A549 (cell line): ENCODE results near the gene HOXA5.

Experiments used
- BHLHE40 ChIP-seq: IDR thresholded peaks from 2 replicates; pipeline ENCODE4 v1.6.1; 2012; ENCODE audit warnings: low read depth, low read length, inconsistent platforms
- CBX8 ChIP-seq: fragments of 200-600 bp; sonication (generic); IDR thresholded peaks from 2 replicates; pipeline ENCODE4 v1.6.1; 2016
- CEBPB ChIP-seq, 2 experiments: fragments of >200 bp in 1 of 2; sonication (Bioruptor Twin) in 1 of 2; formaldehyde crosslinking in 1 of 2; IDR thresholded peaks; 2 replicates each; pipeline ENCODE4 v1.6.1; 2012 to 2016
- ELK1 ChIP-seq: fragments of 150-350 bp; IDR thresholded peaks from 2 replicates; pipeline ENCODE4 v1.6.1; 2014; ENCODE audit warnings: low read depth, mild to moderate bottlenecking, low read length
- EP300 ChIP-seq, 2 experiments: fragments of >200 bp; sonication (Bioruptor Twin); formaldehyde crosslinking; IDR thresholded peaks; 2 replicates in 1 of 2; 3 replicates in 1 of 2; pipeline ENCODE4 v1.6.1; 2016 to 2017
- KDM5A ChIP-seq: fragments of 200-600 bp; sonication (generic); IDR thresholded peaks from 2 replicates; pipeline ENCODE4 v1.6.1; 2016; ENCODE audit warnings: antibody characterized with exemption, mild to moderate bottlenecking
- MAZ ChIP-seq: fragments of 150-350 bp; IDR thresholded peaks from 2 replicates; pipeline ENCODE4 v1.6.1; 2014; ENCODE audit warnings: antibody characterized with exemption, low read depth, low read length, borderline replicate concordance
- NFE2L2 ChIP-seq: fragments of 150-350 bp; conservative IDR thresholded peaks from 2 replicates; pipeline ENCODE4 v1.6.1; 2014; ENCODE audit warnings: low read length
- POLR2A ChIP-seq: IDR thresholded peaks from 2 replicates; pipeline ENCODE4 v1.6.1; 2012; ENCODE audit warnings: mild to moderate bottlenecking, low read length
- SMC3 ChIP-seq: fragments of >200 bp; sonication (Bioruptor Twin); formaldehyde crosslinking; IDR thresholded peaks from 3 replicates; pipeline ENCODE4 v1.6.1; 2018; ENCODE audit warnings: inconsistent platforms
- TF ChIP-seq, protein P1 (sequence below): fragments of >200 bp; sonication (Bioruptor Twin); formaldehyde crosslinking; IDR thresholded peaks from 3 replicates; pipeline ENCODE4 v1.5.1; 2016
- TF ChIP-seq, protein P2 (sequence below): fragments of 250-450 bp; sonication (Bioruptor Pico); IDR thresholded peaks from 2 replicates; pipeline ENCODE4 v1.5.0; 2021; ENCODE audit warnings: mild to moderate bottlenecking, moderate library complexity, borderline replicate concordance

DNA sequence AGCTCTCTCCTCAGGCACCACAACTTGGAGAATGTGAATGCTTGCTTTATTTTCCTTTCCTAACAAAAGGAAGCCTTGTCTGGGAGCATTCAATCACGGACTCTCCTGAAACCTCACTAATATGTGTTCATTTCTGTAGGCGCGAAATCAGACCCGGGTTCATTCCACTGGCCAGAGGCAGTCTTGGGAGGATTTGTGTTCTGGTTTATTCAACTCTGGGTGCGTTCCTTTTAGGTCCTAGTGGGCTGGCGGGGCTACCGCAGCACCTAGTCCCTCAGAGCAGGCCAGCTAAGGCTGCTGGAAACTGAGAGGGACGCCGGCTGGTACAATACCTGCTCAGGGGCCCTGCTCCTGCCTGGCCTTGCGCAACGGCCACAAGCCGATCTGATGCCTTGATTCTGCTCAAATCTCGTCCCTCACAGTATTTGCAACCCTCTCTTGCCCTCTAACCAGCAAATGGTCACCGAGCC is 20.4 kb downstream of the HOXA5 start:
- TF ChIP-seq, protein P1, sequence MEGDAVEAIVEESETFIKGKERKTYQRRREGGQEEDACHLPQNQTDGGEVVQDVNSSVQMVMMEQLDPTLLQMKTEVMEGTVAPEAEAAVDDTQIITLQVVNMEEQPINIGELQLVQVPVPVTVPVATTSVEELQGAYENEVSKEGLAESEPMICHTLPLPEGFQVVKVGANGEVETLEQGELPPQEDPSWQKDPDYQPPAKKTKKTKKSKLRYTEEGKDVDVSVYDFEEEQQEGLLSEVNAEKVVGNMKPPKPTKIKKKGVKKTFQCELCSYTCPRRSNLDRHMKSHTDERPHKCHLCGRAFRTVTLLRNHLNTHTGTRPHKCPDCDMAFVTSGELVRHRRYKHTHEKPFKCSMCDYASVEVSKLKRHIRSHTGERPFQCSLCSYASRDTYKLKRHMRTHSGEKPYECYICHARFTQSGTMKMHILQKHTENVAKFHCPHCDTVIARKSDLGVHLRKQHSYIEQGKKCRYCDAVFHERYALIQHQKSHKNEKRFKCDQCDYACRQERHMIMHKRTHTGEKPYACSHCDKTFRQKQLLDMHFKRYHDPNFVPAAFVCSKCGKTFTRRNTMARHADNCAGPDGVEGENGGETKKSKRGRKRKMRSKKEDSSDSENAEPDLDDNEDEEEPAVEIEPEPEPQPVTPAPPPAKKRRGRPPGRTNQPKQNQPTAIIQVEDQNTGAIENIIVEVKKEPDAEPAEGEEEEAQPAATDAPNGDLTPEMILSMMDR, result no peak
- TF ChIP-seq BHLHE40, result no peak
- no peak for TF ChIP-seq SMC3
- no peak for TF ChIP-seq ELK1
- no peak for TF ChIP-seq POLR2A
- no peak for TF ChIP-seq EP300 (IDR thresholded peaks at IDR 0.05)
- TF ChIP-seq MAZ, result no peak
- no peak for TF ChIP-seq KDM5A
- TF ChIP-seq NFE2L2, result no peak
- no peak for TF ChIP-seq CBX8
- peak; percentile 65 to 90; a peak in 3 of 4 replicates for TF ChIP-seq CEBPB (IDR thresholded peaks at IDR 0.05)
- TF ChIP-seq, protein P2, sequence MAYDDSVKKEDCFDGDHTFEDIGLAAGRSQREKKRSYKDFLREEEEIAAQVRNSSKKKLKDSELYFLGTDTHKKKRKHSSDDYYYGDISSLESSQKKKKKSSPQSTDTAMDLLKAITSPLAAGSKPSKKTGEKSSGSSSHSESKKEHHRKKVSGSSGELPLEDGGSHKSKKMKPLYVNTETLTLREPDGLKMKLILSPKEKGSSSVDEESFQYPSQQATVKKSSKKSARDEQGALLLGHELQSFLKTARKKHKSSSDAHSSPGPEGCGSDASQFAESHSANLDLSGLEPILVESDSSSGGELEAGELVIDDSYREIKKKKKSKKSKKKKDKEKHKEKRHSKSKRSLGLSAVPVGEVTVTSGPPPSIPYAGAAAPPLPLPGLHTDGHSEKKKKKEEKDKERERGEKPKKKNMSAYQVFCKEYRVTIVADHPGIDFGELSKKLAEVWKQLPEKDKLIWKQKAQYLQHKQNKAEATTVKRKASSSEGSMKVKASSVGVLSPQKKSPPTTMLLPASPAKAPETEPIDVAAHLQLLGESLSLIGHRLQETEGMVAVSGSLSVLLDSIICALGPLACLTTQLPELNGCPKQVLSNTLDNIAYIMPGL, result no peak
